MM.1S (cell line): Measurements from ENCODE around the gene ST6GAL1.

Experiments used
- DNase-seq: peaks from one replicate; pipeline ENCODE4 v3.0.0-alpha.2; 2015
- H2AFZ ChIP-seq: fragments of 300-600 bp; sonication (generic); 2 replicates; pipeline ENCODE4 v1.6.0; 2016; ENCODE audit warnings: antibody characterized with exemption, low read length
- H3F3A ChIP-seq: fragments of 300-600 bp; sonication (generic); 2 replicates; pipeline ENCODE4 v1.6.1; 2016; ENCODE audit warnings: mild to moderate bottlenecking, antibody characterized with exemption, low read length, moderate library complexity, mixed read lengths; ENCODE audit not compliant: insufficient read depth
- H3K27ac ChIP-seq: fragments of 300-600 bp; sonication (generic); 2 replicates; pipeline ENCODE4 v1.5.1; 2016; ENCODE audit warnings: mild to moderate bottlenecking, low read length
- H3K27me3 ChIP-seq: fragments of 300-600 bp; sonication (generic); replicated peaks from 2 replicates; pipeline ENCODE4 v1.6.0; 2016; ENCODE audit warnings: low read length; ENCODE audit not compliant: insufficient read depth
- H3K36me3 ChIP-seq: fragments of 300-600 bp; sonication (generic); replicated peaks from 2 replicates; pipeline ENCODE4 v1.6.1; 2016; ENCODE audit warnings: mild to moderate bottlenecking, low read length, mixed read lengths; ENCODE audit not compliant: insufficient read depth
- H3K4me1 ChIP-seq: fragments of 300-600 bp; sonication (generic); 2 replicates; pipeline ENCODE4 v1.6.1; 2016; ENCODE audit warnings: low read length, mixed read lengths
- H3K4me2 ChIP-seq: fragments of 300-600 bp; sonication (generic); 2 replicates; pipeline ENCODE4 v1.6.0; 2016; ENCODE audit warnings: low read depth, low read length
- H3K4me3 ChIP-seq: fragments of 300-600 bp; sonication (generic); 2 replicates; pipeline ENCODE4 v1.5.1; 2016; ENCODE audit warnings: low read length, mixed read lengths
- H3K79me2 ChIP-seq: fragments of 300-600 bp; sonication (generic); 2 replicates; pipeline ENCODE4 v1.6.1; 2016; ENCODE audit warnings: mixed run types, low read length, mixed read lengths
- H3K9ac ChIP-seq: fragments of 300-600 bp; sonication (generic); 2 replicates; pipeline ENCODE4 v1.6.1; 2016; ENCODE audit warnings: low read length, mixed read lengths
- H3K9me2 ChIP-seq: fragments of 300-600 bp; sonication (generic); replicated peaks from 2 replicates; pipeline ENCODE4 v1.6.1; 2016; ENCODE audit warnings: mild to moderate bottlenecking, low read length, mixed read lengths; ENCODE audit not compliant: insufficient read depth
- H3K9me3 ChIP-seq: fragments of 300-600 bp; sonication (generic); replicated peaks from 2 replicates; pipeline ENCODE4 v1.6.1; 2016; ENCODE audit warnings: mild to moderate bottlenecking, low read length, mixed read lengths; ENCODE audit not compliant: insufficient read depth
- H4K20me1 ChIP-seq: fragments of 300-600 bp; sonication (generic); 2 replicates; pipeline ENCODE4 v1.6.1; 2016; ENCODE audit warnings: mild to moderate bottlenecking, low read length, moderate library complexity, mixed read lengths; ENCODE audit not compliant: insufficient read depth
- EZH2 ChIP-seq: fragments of 300-600 bp; sonication (generic); optimal IDR thresholded peaks from 2 replicates; pipeline ENCODE3; 2017; ENCODE audit warnings: low read depth, mild to moderate bottlenecking, antibody characterized with exemption, low read length, mixed read lengths
- EZH2phosphoT487 ChIP-seq: fragments of 300-600 bp; sonication (generic); IDR thresholded peaks from 2 replicates; pipeline ENCODE4 v1.6.1; 2018; ENCODE audit warnings: antibody characterized with exemption, low read length
- TF ChIP-seq, protein P1 (sequence below): fragments of 300-600 bp; sonication (generic); IDR thresholded peaks from 2 replicates; pipeline ENCODE4 v1.5.1; 2016; ENCODE audit warnings: antibody characterized with exemption, low read length, mixed read lengths

ST6GAL1 gene

DNA sequence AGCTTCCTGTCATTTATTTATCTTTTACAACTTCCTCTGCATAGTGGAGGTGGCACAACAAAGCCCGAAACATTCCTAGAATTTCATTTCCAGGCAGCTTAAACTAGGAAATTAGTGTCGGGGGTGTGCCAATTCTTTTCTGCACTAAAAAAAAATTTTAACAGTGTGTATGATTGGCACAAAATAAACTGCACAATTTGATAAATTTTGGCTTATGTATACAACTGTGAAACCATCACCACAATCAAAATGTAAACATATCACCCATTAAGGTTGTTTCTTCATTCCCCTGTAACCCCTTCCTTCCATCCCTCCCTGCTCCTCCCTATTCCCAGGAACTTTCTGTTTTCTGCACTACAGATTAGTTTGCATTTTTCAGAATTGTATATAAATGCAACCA, 154.3 kb downstream of the ST6GAL1 start:
- H3K36me3 ChIP-seq = no peaks in the 10 kb centered on the region
- H2AFZ ChIP-seq = no peak overlapping the region
- H4K20me1 ChIP-seq = no peaks in the 10 kb centered on the region
- H3K9me2 ChIP-seq = no peaks in the 10 kb centered on the region
- no peaks in the 10 kb centered on the region for H3K9me3 ChIP-seq
- no peaks in the 10 kb centered on the region for H3K79me2 ChIP-seq
- TF ChIP-seq, protein P1, sequence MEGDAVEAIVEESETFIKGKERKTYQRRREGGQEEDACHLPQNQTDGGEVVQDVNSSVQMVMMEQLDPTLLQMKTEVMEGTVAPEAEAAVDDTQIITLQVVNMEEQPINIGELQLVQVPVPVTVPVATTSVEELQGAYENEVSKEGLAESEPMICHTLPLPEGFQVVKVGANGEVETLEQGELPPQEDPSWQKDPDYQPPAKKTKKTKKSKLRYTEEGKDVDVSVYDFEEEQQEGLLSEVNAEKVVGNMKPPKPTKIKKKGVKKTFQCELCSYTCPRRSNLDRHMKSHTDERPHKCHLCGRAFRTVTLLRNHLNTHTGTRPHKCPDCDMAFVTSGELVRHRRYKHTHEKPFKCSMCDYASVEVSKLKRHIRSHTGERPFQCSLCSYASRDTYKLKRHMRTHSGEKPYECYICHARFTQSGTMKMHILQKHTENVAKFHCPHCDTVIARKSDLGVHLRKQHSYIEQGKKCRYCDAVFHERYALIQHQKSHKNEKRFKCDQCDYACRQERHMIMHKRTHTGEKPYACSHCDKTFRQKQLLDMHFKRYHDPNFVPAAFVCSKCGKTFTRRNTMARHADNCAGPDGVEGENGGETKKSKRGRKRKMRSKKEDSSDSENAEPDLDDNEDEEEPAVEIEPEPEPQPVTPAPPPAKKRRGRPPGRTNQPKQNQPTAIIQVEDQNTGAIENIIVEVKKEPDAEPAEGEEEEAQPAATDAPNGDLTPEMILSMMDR = no peak
- TF ChIP-seq EZH2 = no peak
- no peak for TF ChIP-seq EZH2phosphoT487
- DNase-seq = no peak
- H3K4me1 ChIP-seq = peaks cover 16% of the 10 kb centered on the region
- H3K9ac ChIP-seq = no peak overlapping the region
- peaks cover 13% of the 10 kb centered on the region for H3F3A ChIP-seq
- H3K4me3 ChIP-seq = no peak overlapping the region
- H3K27ac ChIP-seq = no peak overlapping the region
- H3K27me3 ChIP-seq = no peaks in the 10 kb centered on the region
- no peak overlapping the region for H3K4me2 ChIP-seq

DNA sequence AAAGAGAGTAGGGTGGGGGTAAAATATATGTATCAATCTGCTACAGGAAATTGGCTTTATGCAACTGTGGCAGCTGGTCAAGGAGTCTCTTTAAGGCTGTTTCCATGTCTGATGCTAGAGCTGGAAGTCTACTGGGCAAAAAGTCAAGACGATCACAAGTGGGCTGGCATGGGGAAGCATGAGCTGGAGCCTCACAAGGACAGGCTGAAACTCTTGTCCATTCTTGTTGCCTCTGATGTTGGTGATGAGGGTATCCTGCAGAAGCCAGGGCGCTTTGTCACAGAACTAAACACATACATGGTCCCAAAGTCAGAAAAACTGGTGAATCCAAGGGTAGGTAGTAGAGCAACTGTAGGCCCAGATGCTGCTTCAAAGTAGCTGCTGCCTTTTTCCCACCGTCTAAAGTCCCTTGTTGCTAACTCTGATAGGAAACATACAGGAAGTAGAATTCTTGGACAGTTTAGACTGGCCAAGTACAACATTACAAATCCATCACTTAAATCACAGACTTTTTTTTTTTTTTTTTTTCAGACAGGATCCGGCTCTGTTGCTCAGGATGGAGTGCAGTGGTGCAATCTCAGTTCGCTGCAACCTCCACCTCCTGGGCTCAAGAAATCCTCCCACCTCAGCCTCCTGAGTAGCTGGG, 154.8 kb downstream of the ST6GAL1 start:
- H3K4me3 ChIP-seq = no peak overlapping the region
- H3K4me2 ChIP-seq = no peak overlapping the region
- DNase-seq = no peak

DNA sequence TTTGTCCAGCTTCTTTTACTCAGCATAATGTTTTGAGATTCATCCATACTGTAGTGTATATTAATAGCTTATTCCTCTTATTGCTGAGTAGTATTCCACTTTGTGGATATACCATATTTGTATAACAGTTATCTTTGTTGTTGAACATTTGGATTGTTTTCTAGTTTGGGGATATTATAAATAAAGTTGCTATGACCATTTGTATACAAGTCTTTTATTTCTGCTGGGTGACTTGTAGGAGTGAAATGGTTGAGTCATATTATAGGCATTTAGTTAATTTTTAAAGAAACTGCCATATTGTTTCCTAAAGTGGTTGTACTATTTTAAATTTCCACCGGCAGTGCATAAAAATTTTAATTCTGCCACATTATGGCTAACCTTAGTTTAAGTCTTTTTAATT, 155.6 kb downstream of the ST6GAL1 start:
- no peaks in the 10 kb centered on the region for H3K9me2 ChIP-seq
- H3K36me3 ChIP-seq = no peaks in the 10 kb centered on the region
- no peaks in the 10 kb centered on the region for H3K27me3 ChIP-seq
- H3K9ac ChIP-seq = no peak overlapping the region
- peaks cover 22% of the 10 kb centered on the region for H3K4me1 ChIP-seq
- no peak overlapping the region for H3K4me2 ChIP-seq
- H4K20me1 ChIP-seq = no peaks in the 10 kb centered on the region
- TF ChIP-seq EZH2 (no peak), EZH2phosphoT487 (no peak)
- TF ChIP-seq, protein P1 = no peak
- DNase-seq = no peak
- H3F3A ChIP-seq = peaks cover 15% of the 10 kb centered on the region
- H3K9me3 ChIP-seq = no peaks in the 10 kb centered on the region
- no peaks in the 10 kb centered on the region for H3K79me2 ChIP-seq
- no peak overlapping the region for H3K27ac ChIP-seq
- H3K4me3 ChIP-seq = no peak overlapping the region
- no peak overlapping the region for H2AFZ ChIP-seq

More for the DNA sequence above, 154.8 kb downstream of the ST6GAL1 start:
- peaks cover 15% of the 10 kb centered on the region for H3F3A ChIP-seq
- H3K27me3 ChIP-seq = no peaks in the 10 kb centered on the region
- no peaks in the 10 kb centered on the region for H3K9me2 ChIP-seq
- H3K27ac ChIP-seq = no peak overlapping the region
- TF ChIP-seq EZH2 (no peak), EZH2phosphoT487 (no peak)
- TF ChIP-seq, protein P1 = no peak
- H3K4me1 ChIP-seq = peaks cover 19% of the 10 kb centered on the region
- no peak overlapping the region for H2AFZ ChIP-seq
- H3K36me3 ChIP-seq = no peaks in the 10 kb centered on the region
- H3K79me2 ChIP-seq = no peaks in the 10 kb centered on the region
- no peak overlapping the region for H3K9ac ChIP-seq
- H3K9me3 ChIP-seq = no peaks in the 10 kb centered on the region
- H4K20me1 ChIP-seq = no peaks in the 10 kb centered on the region
